H1 (cell line): ENCODE data around the gene BMPR1A. TPM values are rescaled to one million over a fixed set of nuclear protein-coding genes. Genes with fewer than 3 reads are reported as not detected.
A peak's percentile ranks its signal among the peaks of the same experiment; 100 is the strongest.

Experiments
- CTCF ChIA-PET: fragments of 300-600 bp; sonication (Branson Sonifier 250); formaldehyde crosslinking; loops from one replicate; lab custom pipeline; 2021; ENCODE audit not compliant: partially characterized antibody; lab: Charles Lee
- POLR2A ChIA-PET: fragments of 300-600 bp; sonication (Branson Sonifier 250); formaldehyde crosslinking; loops from one replicate; lab custom pipeline; 2021; ENCODE audit warnings: inconsistent platforms; ENCODE audit not compliant: partially characterized antibody; lab: Charles Lee
- DNase-seq, 2 experiments: peaks; one replicate each; pipeline versions ENCODE4 v3.0.0 to v3.0.0-alpha.2; 2010 to 2022; ENCODE audit warnings: low spot score in 2 of 2, low read depth in 1 of 2, mixed read lengths in 1 of 2
- FAIRE-seq: peaks from 2 replicates; lab custom pipeline; 2011; peaks lifted over from hg19 to GRCh38; lab: Jason Lieb, UNC
- H2AFZ ChIP-seq: 2 replicates; pipeline ENCODE4 v1.8.1; 2012; ENCODE audit warnings: low read length, inconsistent platforms
- H2AK5ac ChIP-seq: 2 replicates; pipeline ENCODE4 v1.6.1; 2013; ENCODE audit warnings: low read depth, low read length
- H2BK120ac ChIP-seq: replicated peaks from 2 replicates; pipeline ENCODE3; 2013; ENCODE audit warnings: low read depth, low read length, inconsistent platforms
- H2BK12ac ChIP-seq: 2 replicates; pipeline ENCODE4 v1.6.1; 2013; ENCODE audit warnings: low read depth, low read length
- H2BK15ac ChIP-seq: 2 replicates; pipeline ENCODE4 v1.6.1; 2013; ENCODE audit warnings: low read length
- H2BK20ac ChIP-seq: 2 replicates; pipeline ENCODE4 v1.6.1; 2013; ENCODE audit warnings: low read length
- H2BK5ac ChIP-seq: 2 replicates; pipeline ENCODE4 v1.6.1; 2013; ENCODE audit warnings: low read depth, low read length
- H3K14ac ChIP-seq: 2 replicates; pipeline ENCODE4 v1.6.1; 2013; ENCODE audit warnings: inconsistent platforms; ENCODE audit not compliant: insufficient read length
- H3K18ac ChIP-seq: 2 replicates; pipeline ENCODE4 v1.6.1; 2013; ENCODE audit warnings: low read length; ENCODE audit errors: extremely low read depth
- H3K23ac ChIP-seq: 2 replicates; pipeline ENCODE4 v1.6.1; 2013; ENCODE audit warnings: inconsistent platforms; ENCODE audit not compliant: insufficient read length
- H3K23me2 ChIP-seq: 2 replicates; pipeline ENCODE4 v1.6.1; 2013; ENCODE audit warnings: low read depth, low read length
- H3K27ac ChIP-seq: 2 replicates; pipeline ENCODE4 v1.6.1; 2011; ENCODE audit warnings: low read depth, low read length, inconsistent platforms
- H3K27me3 ChIP-seq, 4 experiments: replicated peaks in 1 of 4; 1 replicate in 1 of 4; 2 replicates in 3 of 4; pipeline versions ENCODE4 v1.6.1 to v1.8.1; 2011 to 2013; ENCODE audit warnings: low read length in 3 of 4, mild to moderate bottlenecking in 3 of 4, inconsistent platforms in 2 of 4, mixed read lengths in 2 of 4, moderate library complexity in 1 of 4; ENCODE audit not compliant: control insufficient read depth in 3 of 4, insufficient read depth in 3 of 4; ENCODE audit errors: extremely low read depth in 1 of 4
- H3K36me3 ChIP-seq, 4 experiments: 2 replicates each; pipeline versions ENCODE4 v1.6.1 to v1.8.1; 2011 to 2013; ENCODE audit warnings: mild to moderate bottlenecking in 4 of 4, low read length in 3 of 4, moderate library complexity in 2 of 4, control low read depth in 1 of 4, inconsistent platforms in 1 of 4; ENCODE audit not compliant: insufficient read depth in 4 of 4, control insufficient read depth in 2 of 4
- H3K4ac ChIP-seq: replicated peaks from 2 replicates; pipeline ENCODE3; 2013; ENCODE audit warnings: low read length, low read depth, mixed read lengths, inconsistent platforms; ENCODE audit not compliant: insufficient read length
- H3K4me1 ChIP-seq, 4 experiments: replicated peaks in 1 of 4; 1 replicate in 1 of 4; 2 replicates in 3 of 4; pipeline versions ENCODE4 v1.6.1 to v1.8.1; 2011 to 2013; ENCODE audit warnings: low read length in 3 of 4, inconsistent platforms in 2 of 4, mixed read lengths in 1 of 4; ENCODE audit not compliant: insufficient read depth in 4 of 4, control insufficient read depth in 3 of 4
- H3K4me2 ChIP-seq, 2 experiments: 2 replicates each; pipeline versions ENCODE4 v1.6.1 to v1.8.1; 2011 to 2013; ENCODE audit warnings: low read depth in 2 of 2, low read length in 2 of 2, control low read depth in 1 of 2, inconsistent platforms in 1 of 2, mild to moderate bottlenecking in 1 of 2; ENCODE audit not compliant: insufficient read depth in 1 of 2
- H3K4me3 ChIP-seq, 4 experiments: fragments of 200-600, 300-600 bp in 1 of 4; sonication (generic), shearing (Covaris generic), sonication (Bioruptor Twin) in 1 of 4; 2 replicates each; pipeline versions ENCODE4 v1.5.1 to v1.8.1; 2011 to 2016; ENCODE audit warnings: low read length in 4 of 4, low read depth in 3 of 4, control low read depth in 2 of 4, inconsistent platforms in 2 of 4, mild to moderate bottlenecking in 2 of 4, mixed read lengths in 1 of 4, moderate library complexity in 1 of 4; ENCODE audit not compliant: insufficient read depth in 2 of 4; ENCODE audit errors: extremely low read depth in 1 of 4
- H3K56ac ChIP-seq: replicated peaks from 2 replicates; pipeline ENCODE3; 2013; ENCODE audit warnings: low read depth, mild to moderate bottlenecking, mixed read lengths, low read length, inconsistent platforms; ENCODE audit not compliant: insufficient read length
- H3K79me1 ChIP-seq: 2 replicates; pipeline ENCODE4 v1.6.1; 2013; ENCODE audit warnings: low read depth, low read length, control low read depth
- H3K79me2 ChIP-seq, 2 experiments: 2 replicates each; pipeline versions ENCODE4 v1.6.1 to v1.8.1; 2012 to 2013; ENCODE audit warnings: low read length in 2 of 2, mild to moderate bottlenecking in 2 of 2, inconsistent platforms in 1 of 2; ENCODE audit not compliant: insufficient read depth in 2 of 2, control insufficient read depth in 1 of 2
- H3K9ac ChIP-seq, 4 experiments: replicated peaks in 1 of 4; 1 replicate in 1 of 4; 2 replicates in 3 of 4; pipeline versions ENCODE4 v1.6.1 to v1.8.1; 2011 to 2013; ENCODE audit warnings: low read depth in 3 of 4, low read length in 3 of 4, control low read depth in 2 of 4, mild to moderate bottlenecking in 2 of 4, moderate library complexity in 2 of 4, inconsistent platforms in 1 of 4; ENCODE audit errors: extremely low read depth in 1 of 4
- H3K9me3 ChIP-seq, 2 experiments: 2 replicates each; pipeline versions ENCODE4 v1.6.1 to v1.8.1; 2012 to 2013; ENCODE audit warnings: mild to moderate bottlenecking in 2 of 2, moderate library complexity in 2 of 2, control low read depth in 1 of 2, inconsistent platforms in 1 of 2, low read depth in 1 of 2, low read length in 1 of 2, mixed read lengths in 1 of 2; ENCODE audit not compliant: insufficient read depth in 2 of 2
- H4K20me1 ChIP-seq, 2 experiments: replicated peaks in 1 of 2; 2 replicates each; pipeline versions ENCODE3 to v1.8.1; 2011 to 2013; ENCODE audit warnings: inconsistent platforms in 2 of 2, low read length in 2 of 2, mild to moderate bottlenecking in 1 of 2; ENCODE audit not compliant: insufficient read depth in 2 of 2, control insufficient read depth in 1 of 2
- H4K5ac ChIP-seq: 2 replicates; pipeline ENCODE4 v1.6.1; 2013; ENCODE audit warnings: low read length, low read depth, mixed read lengths, inconsistent platforms; ENCODE audit not compliant: insufficient read length
- H4K8ac ChIP-seq: 2 replicates; pipeline ENCODE4 v1.8.0; 2013; ENCODE audit warnings: mild to moderate bottlenecking, moderate library complexity, low read length, inconsistent platforms; ENCODE audit not compliant: insufficient read depth; ENCODE audit errors: extremely low read depth
- H4K91ac ChIP-seq: replicated peaks from 2 replicates; pipeline ENCODE3; 2013; ENCODE audit warnings: low read length, mixed read lengths, inconsistent platforms; ENCODE audit not compliant: insufficient read length
- JUND ChIP-seq: IDR thresholded peaks from 2 replicates; pipeline ENCODE4 v1.6.1; 2011; ENCODE audit warnings: mild to moderate bottlenecking, improper control_type of control experiment, low read length
- KDM5A ChIP-seq: fragments of 200-600 bp; IDR thresholded peaks from 2 replicates; pipeline ENCODE4 v1.7.1; 2012; ENCODE audit warnings: mild to moderate bottlenecking, low read length, inconsistent platforms, mixed read lengths
- MAFK ChIP-seq: IDR thresholded peaks from 2 replicates; pipeline ENCODE4 v1.6.1; 2012; ENCODE audit warnings: low read depth, mild to moderate bottlenecking, improper control_type of control experiment, low read length
- WGBS, 2 experiments: shearing (Covaris generic) in 1 of 2; methylation state at CpG; one replicate each; pipeline versions ENCODE4 v1.1.6 to v1.1.7; 2013 to 2015; ENCODE audit warnings: low lambda C conversion rate in 2 of 2, mixed read lengths in 2 of 2, inconsistent platforms in 1 of 2, low coverage in 1 of 2, missing lambda C conversion rate in 1 of 2; ENCODE audit not compliant: insufficient replicate concordance in 2 of 2, insufficient coverage in 1 of 2, insufficient read length in 1 of 2; ENCODE audit errors: extremely low coverage in 1 of 2, missing lambda C conversion rate in 1 of 2; 5-methylcytosine and 5-hydroxymethylcytosine counted together
- polyA plus RNA-seq, 7 experiments: library from polyadenylated mRNA; depleted of rRNA in 3 of 7; stranded (reverse) in 5 of 7; unstranded in 2 of 7; fragments of >200 nt in 5 of 7; fragments of 200-250 nt in 2 of 7; gene quantifications; 1 replicate in 5 of 7; 2 replicates in 1 of 7; 4 replicates in 1 of 7; pipeline versions ENCODE4 v1.2.1 to v1.2.3, GENCODE V29; 2011 to 2013; ENCODE audit warnings: missing spikeins in 2 of 7, mixed read lengths in 2 of 7
- total RNA-seq: library from RNA; stranded (reverse); fragmentation: NEBNext Ultra II Directional; extraction: Animal tissue kit (Norgen Biotek cat#: 25700); gene quantifications from 2 replicates; pipeline ENCODE4 v1.2.1, GENCODE V29; 2021

BMPR1A gene
- total and polyA plus RNA-seq, 2 of the 8 experiments (the other 6 are each of a cell fraction or from before 2014, with no cell fraction given) = 34.4 to 129 TPM

GRCh38 chr10:86941426-86941825, 185.0 kb downstream of the BMPR1A start:
- no peak for FAIRE-seq
- H3K79me2 ChIP-seq = no peaks in the 10 kb centered on the region
- no peak overlapping the region for H4K8ac ChIP-seq
- no peak overlapping the region for H3K23ac ChIP-seq
- H2BK20ac ChIP-seq = no peak overlapping the region
- no peak overlapping the region for H2BK15ac ChIP-seq
- H2AFZ ChIP-seq = no peak overlapping the region
- POLR2A ChIA-PET = interaction anchor here (0.9 to 2.9 kb wide), 6 partner anchors 13 to 152 kb away, joined by 3 to 20 read pairs (median 4); partner anchors contain the start of gene SNCG
- TF ChIP-seq KDM5A = no peak
- no peak for TF ChIP-seq MAFK
- TF ChIP-seq JUND = no peak
- H3K56ac ChIP-seq = no peak overlapping the region
- H3K14ac ChIP-seq = no peak overlapping the region
- H4K91ac ChIP-seq = no peak overlapping the region
- peak in 1 of 2 experiments; percentile 13 for DNase-seq
- no peak overlapping the region for H4K5ac ChIP-seq
- no peak overlapping the region for H2BK120ac ChIP-seq
- no peak overlapping the region for H3K9ac ChIP-seq
- H2BK12ac ChIP-seq = no peak overlapping the region
- no peak overlapping the region for H3K18ac ChIP-seq
- H3K4me2 ChIP-seq = no peak overlapping the region
- peaks cover 2 to 5% (median 3%) of the 10 kb centered on the region in 4 experiments; a peak in 6 of 7 replicates for H3K4me1 ChIP-seq
- H3K27me3 ChIP-seq = peaks cover 0 to 3% (median 0%) of the 10 kb centered on the region in 4 experiments; a peak in 2 of 7 replicates
- no peak overlapping the region for H2BK5ac ChIP-seq
- no peaks in the 10 kb centered on the region for H3K79me1 ChIP-seq
- no peaks in the 10 kb centered on the region for H3K9me3 ChIP-seq
- H2AK5ac ChIP-seq = no peak overlapping the region
- no peak overlapping the region for H3K4ac ChIP-seq
- no peaks in the 10 kb centered on the region for H3K23me2 ChIP-seq
- no peak overlapping the region for H3K4me3 ChIP-seq
- H4K20me1 ChIP-seq = no peaks in the 10 kb centered on the region
- CTCF ChIA-PET = interaction anchor here (0.6 to 26.4 kb wide), 8 partner anchors 15 to 256 kb away, joined by 3 to 975 read pairs (median 8); partner anchors contain the start of genes ADIRF, MMRN2 and SNCG
- no peak overlapping the region for H3K27ac ChIP-seq
- WGBS, 2 experiments = 81% methylated on average over 2 of the region's 2 CpGs; no CpG with 5 or more reads in 1 of the 2 experiments
- no peaks in the 10 kb centered on the region for H3K36me3 ChIP-seq
